ENCODE measurements around the gene MEAK7. TPM values are rescaled to one million over a fixed set of nuclear protein-coding genes. Genes with fewer than 3 reads are reported as not detected.
A peak's percentile ranks its signal among the peaks of the same experiment; 100 is the strongest.

The MEAK7 gene
- total RNA-seq, 2 experiments from 2014 or later, result 62.3 to 72.4 TPM

DNA sequence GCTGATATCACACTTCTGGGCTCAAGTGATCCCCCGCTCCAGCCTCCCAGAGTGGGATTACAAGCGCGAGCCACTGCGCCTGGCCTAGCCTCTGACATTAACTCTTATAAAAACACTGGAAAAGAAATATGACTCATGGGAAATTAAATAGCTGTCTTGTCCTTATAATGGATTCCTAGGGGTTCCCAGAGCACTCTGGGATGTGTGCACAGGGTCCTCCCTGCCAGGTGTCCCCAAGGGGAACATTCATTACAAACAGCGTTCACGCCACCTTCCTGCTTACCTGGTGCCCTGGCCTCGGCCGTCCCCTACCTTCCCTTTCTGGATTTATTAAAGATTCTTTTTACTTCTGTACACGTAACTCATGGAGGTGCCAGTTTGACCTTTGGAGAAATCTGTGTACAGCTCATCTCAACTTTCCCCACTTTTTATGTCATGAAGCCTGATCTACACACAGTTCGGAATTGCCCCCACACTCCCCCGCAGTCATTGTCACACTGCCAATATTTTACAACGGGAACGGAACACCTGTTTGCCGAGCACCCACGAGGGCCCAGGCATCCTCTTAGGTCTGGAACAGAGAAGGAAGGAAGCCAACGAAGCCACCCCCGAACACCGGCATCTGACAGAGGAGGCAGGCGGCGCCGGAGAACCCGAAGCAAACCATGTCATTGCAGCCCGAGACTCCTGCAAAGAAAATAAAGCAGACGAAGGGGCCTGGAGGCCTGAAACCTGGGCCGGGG lies 39.7 kb upstream of the MEAK7 start:
- peaks cover 55% of the 10 kb centered on the region for H3K4me1 Mint-ChIP-seq (ENCODE audit: low read depth)
- DNase-seq, result no peak
- peak overlapping the region; percentile 1 for H3K4me3 Mint-ChIP-seq
- peak overlapping the region; percentile 13 for H3K27ac Mint-ChIP-seq
- H3K9me3 Mint-ChIP-seq (ENCODE audit: insufficient read depth), result no peaks in the 10 kb centered on the region
- H3K36me3 Mint-ChIP-seq (ENCODE audit: low read depth), result peaks cover 61% of the 10 kb centered on the region
- ATAC-seq, result no peak
- H3K27me3 Mint-ChIP-seq (ENCODE audit: low read depth), result no peaks in the 10 kb centered on the region
- ChIA-PET POLR2A (interaction anchor here (0.8 kb wide), 1 partner anchor 25 kb away, joined by 3 read pairs; no protein-coding TSS in a partner anchor), CTCF (interaction anchor here (0.6 to 1.6 kb wide), 2 partner anchors 12 to 175 kb away, joined by 3 to 4 read pairs; no protein-coding TSS in a partner anchor)

GRCh38 chr16:84543253-84543652 lies 38.8 kb upstream of the MEAK7 start:
- ATAC-seq (no peak), DNase-seq (no peak)
- H3K9me3 Mint-ChIP-seq (ENCODE audit: insufficient read depth), result no peaks in the 10 kb centered on the region
- H3K36me3 Mint-ChIP-seq (ENCODE audit: low read depth), result peaks cover 61% of the 10 kb centered on the region
- ChIA-PET CTCF (interaction anchor here (1.6 kb wide), 1 partner anchor 176 kb away, joined by 4 read pairs; no protein-coding TSS in a partner anchor), POLR2A (interaction anchor here (0.9 kb wide), 1 partner anchor 28 kb away, joined by 3 read pairs; no protein-coding TSS in a partner anchor)
- H3K4me1 Mint-ChIP-seq (ENCODE audit: low read depth), result peaks cover 50% of the 10 kb centered on the region
- no peak overlapping the region for H3K4me3 Mint-ChIP-seq
- H3K27me3 Mint-ChIP-seq (ENCODE audit: low read depth), result no peaks in the 10 kb centered on the region
- peak overlapping the region; percentile 26 for H3K27ac Mint-ChIP-seq

DNA sequence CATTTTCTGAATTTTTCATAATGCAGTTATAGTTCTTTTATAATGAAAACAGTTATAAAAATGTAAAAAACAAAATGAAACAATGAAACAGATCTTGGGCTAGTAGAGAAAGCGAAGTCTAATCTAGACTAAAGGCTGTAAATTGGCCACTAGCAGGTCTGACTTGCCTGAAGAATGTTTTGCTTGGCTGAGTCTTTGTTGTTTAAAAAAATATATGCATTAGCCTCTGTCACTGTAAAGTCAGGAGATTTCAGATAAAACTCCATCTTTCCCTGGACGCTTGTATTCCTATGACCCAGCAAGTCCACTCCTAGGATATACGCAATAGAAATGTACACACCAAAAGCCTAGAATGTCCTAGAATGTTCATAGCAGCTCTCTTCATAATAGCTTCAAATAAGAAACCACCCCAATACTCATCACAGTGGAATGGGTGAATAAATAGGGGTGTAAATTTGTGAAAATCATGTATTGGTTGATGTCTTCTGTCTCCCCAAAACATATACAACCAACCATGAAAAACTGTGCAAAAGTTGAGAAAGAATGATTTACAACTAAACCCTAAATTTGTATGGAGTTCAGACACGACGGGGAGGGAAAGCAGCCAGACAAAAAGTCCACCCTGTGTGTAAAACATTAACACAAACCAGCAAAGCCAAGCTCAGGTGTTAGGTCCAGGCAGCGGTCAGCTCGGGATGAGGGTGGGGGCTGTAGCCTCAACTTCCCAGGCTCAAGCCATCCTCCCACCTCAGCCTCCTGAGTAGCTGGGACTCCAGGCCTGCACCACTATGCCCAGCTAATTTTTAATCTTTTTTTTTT lies 37.7 kb upstream of the MEAK7 start:
- peaks cover 62% of the 10 kb centered on the region for H3K36me3 Mint-ChIP-seq (ENCODE audit: low read depth)
- DNase-seq, result no peak
- ATAC-seq, result no peak
- H3K27ac Mint-ChIP-seq, result no peak overlapping the region
- H3K4me1 Mint-ChIP-seq (ENCODE audit: low read depth), result peaks cover 52% of the 10 kb centered on the region
- no peaks in the 10 kb centered on the region for H3K9me3 Mint-ChIP-seq (ENCODE audit: insufficient read depth)
- ChIA-PET POLR2A (interaction anchor here (0.9 kb wide), 1 partner anchor 27 kb away, joined by 3 read pairs; no protein-coding TSS in a partner anchor), CTCF (interaction anchor here (1.3 kb wide), 2 partner anchors 24 to 265 kb away, joined by 3 read pairs; no protein-coding TSS in a partner anchor)
- no peaks in the 10 kb centered on the region for H3K27me3 Mint-ChIP-seq (ENCODE audit: low read depth)
- H3K4me3 Mint-ChIP-seq, result no peak overlapping the region

DNA sequence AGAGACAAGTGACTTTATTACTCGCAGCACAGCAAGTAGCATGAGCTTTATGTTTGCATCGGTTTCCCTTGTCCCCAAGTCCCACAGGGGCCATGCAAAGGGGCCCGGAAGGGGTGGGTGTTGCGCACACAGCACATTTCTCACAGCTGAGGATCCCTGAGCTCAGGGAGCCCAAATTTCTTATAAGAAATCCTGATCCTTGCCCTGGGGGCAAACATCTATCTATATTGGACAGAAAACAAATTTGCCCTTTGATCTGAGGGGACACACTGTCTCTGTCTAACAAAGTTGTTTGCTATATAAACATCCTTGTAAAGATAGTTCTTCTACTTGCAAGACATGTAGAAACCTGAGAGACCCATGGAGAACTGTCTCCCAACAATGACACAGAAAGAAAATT lies 35.7 kb upstream of the MEAK7 start:
- Mint-ChIP-seq H3K27me3 (ENCODE audit: low read depth) (no peaks in the 10 kb centered on the region), H3K4me1 (ENCODE audit: low read depth) (peaks cover 50% of the 10 kb centered on the region), H3K9me3 (ENCODE audit: insufficient read depth) (no peaks in the 10 kb centered on the region), H3K36me3 (ENCODE audit: low read depth) (peaks cover 62% of the 10 kb centered on the region), H3K27ac (no peak overlapping the region), H3K4me3 (no peak overlapping the region)
- DNase-seq, result no peak
- ATAC-seq, result no peak
- CTCF ChIA-PET, result interaction anchor here (0.9 to 1.9 kb wide), 4 partner anchors 9 to 83 kb away, joined by 3 to 6 read pairs (median 4); no protein-coding TSS in a partner anchor
- POLR2A ChIA-PET, result interaction anchor here (0.8 to 2.4 kb wide), 3 partner anchors 9 to 21 kb away, joined by 3 to 7 read pairs (median 5); no protein-coding TSS in a partner anchor

GRCh38 chr16:84538222-84538840 lies 33.9 kb upstream of the MEAK7 start:
- no peak for DNase-seq
- Mint-ChIP-seq H3K36me3 (ENCODE audit: low read depth) (peaks cover 51% of the 10 kb centered on the region), H3K27me3 (ENCODE audit: low read depth) (no peaks in the 10 kb centered on the region), H3K4me3 (no peak overlapping the region), H3K9me3 (ENCODE audit: insufficient read depth) (no peaks in the 10 kb centered on the region), H3K4me1 (ENCODE audit: low read depth) (peaks cover 34% of the 10 kb centered on the region), H3K27ac (no peak overlapping the region)
- CTCF ChIA-PET, result no interaction called here
- ATAC-seq, result no peak
- POLR2A ChIA-PET, result interaction anchor here (1.3 kb wide), 1 partner anchor 24 kb away, joined by 3 read pairs; no protein-coding TSS in a partner anchor

DNA sequence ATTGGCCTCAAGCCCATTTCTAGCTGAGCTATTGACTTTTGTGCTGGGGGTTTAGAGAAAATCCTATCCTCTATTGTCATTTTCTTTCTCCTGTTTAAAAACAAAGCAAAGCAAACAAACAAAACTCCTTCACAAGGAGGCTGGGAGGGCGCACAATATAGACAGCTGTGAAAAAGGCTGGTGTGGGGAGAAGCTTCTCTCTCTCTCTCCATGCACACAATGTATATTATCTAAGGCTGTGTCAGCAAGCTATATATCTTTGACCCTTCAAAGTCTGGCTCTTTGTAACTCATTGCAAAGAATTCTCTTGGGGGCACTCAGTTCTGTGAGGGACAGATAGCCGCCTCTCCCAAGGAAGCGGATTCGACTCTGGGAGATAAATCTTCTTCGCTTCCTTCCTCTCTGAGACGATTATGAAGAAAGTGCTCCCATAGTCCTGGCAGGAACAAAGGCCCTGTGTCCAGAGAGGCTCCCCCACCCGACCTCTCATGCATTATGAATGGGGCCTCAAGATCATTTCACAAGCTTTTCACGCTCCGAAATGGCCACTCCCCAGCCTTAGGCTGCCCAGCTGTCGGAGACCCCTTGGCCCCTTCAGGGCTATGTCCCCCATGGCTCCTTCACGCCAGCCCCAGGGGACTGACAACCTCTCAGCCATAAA lies 33.2 kb upstream of the MEAK7 start:
- Mint-ChIP-seq H3K27ac (no peak overlapping the region), H3K27me3 (ENCODE audit: low read depth) (no peaks in the 10 kb centered on the region), H3K4me1 (ENCODE audit: low read depth) (peaks cover 36% of the 10 kb centered on the region), H3K9me3 (ENCODE audit: insufficient read depth) (no peaks in the 10 kb centered on the region), H3K36me3 (ENCODE audit: low read depth) (peaks cover 53% of the 10 kb centered on the region), H3K4me3 (no peak overlapping the region)
- DNase-seq, result no peak
- ChIA-PET CTCF (no interaction called here), POLR2A (interaction anchor here (1.0 to 1.3 kb wide), 3 partner anchors 9 to 23 kb away, joined by 3 to 4 read pairs (median 3); no protein-coding TSS in a partner anchor)
- ATAC-seq, result no peak

- no peak overlapping the region for H3K27ac Mint-ChIP-seq
- peaks cover 5% of the 10 kb centered on the region for H3K9me3 Mint-ChIP-seq (ENCODE audit: insufficient read depth)
- H3K4me3 Mint-ChIP-seq, result no peak overlapping the region
- POLR2A ChIA-PET, result interaction anchor here (0.8 kb wide), 1 partner anchor 18 kb away, joined by 3 read pairs; no protein-coding TSS in a partner anchor
- no peaks in the 10 kb centered on the region for H3K27me3 Mint-ChIP-seq (ENCODE audit: low read depth)
- ATAC-seq, result no peak
- no peak for DNase-seq
- CTCF ChIA-PET, result no interaction called here
- peaks cover 34% of the 10 kb centered on the region for H3K4me1 Mint-ChIP-seq (ENCODE audit: low read depth)
- H3K36me3 Mint-ChIP-seq (ENCODE audit: low read depth), result peaks cover 64% of the 10 kb centered on the region
These were observed 31.4 kb upstream of the MEAK7 start for GRCh38 chr16:84535851-84536250.

- ChIA-PET POLR2A (interaction anchor here (0.8 kb wide), 1 partner anchor 19 kb away, joined by 3 read pairs; no protein-coding TSS in a partner anchor), CTCF (no interaction called here)
- Mint-ChIP-seq H3K27me3 (ENCODE audit: low read depth) (no peaks in the 10 kb centered on the region), H3K9me3 (ENCODE audit: insufficient read depth) (peaks cover 7% of the 10 kb centered on the region), H3K36me3 (ENCODE audit: low read depth) (peaks cover 67% of the 10 kb centered on the region), H3K27ac (no peak overlapping the region), H3K4me3 (no peak overlapping the region), H3K4me1 (ENCODE audit: low read depth) (peaks cover 35% of the 10 kb centered on the region)
- no peak for DNase-seq
- no peak for ATAC-seq
These were observed 30.9 kb upstream of the MEAK7 start for GRCh38 chr16:84535408-84535807.

GRCh38 chr16:84534815-84535214 lies 30.4 kb upstream of the MEAK7 start:
- no peaks in the 10 kb centered on the region for H3K27me3 Mint-ChIP-seq (ENCODE audit: low read depth)
- H3K4me3 Mint-ChIP-seq, result no peak overlapping the region
- POLR2A ChIA-PET, result no interaction called here
- H3K36me3 Mint-ChIP-seq (ENCODE audit: low read depth), result peaks cover 68% of the 10 kb centered on the region
- no peak overlapping the region for H3K27ac Mint-ChIP-seq
- ATAC-seq (no peak), DNase-seq (no peak)
- CTCF ChIA-PET, result no interaction called here
- H3K9me3 Mint-ChIP-seq (ENCODE audit: insufficient read depth), result peaks cover 12% of the 10 kb centered on the region
- peaks cover 39% of the 10 kb centered on the region for H3K4me1 Mint-ChIP-seq (ENCODE audit: low read depth)

DNA sequence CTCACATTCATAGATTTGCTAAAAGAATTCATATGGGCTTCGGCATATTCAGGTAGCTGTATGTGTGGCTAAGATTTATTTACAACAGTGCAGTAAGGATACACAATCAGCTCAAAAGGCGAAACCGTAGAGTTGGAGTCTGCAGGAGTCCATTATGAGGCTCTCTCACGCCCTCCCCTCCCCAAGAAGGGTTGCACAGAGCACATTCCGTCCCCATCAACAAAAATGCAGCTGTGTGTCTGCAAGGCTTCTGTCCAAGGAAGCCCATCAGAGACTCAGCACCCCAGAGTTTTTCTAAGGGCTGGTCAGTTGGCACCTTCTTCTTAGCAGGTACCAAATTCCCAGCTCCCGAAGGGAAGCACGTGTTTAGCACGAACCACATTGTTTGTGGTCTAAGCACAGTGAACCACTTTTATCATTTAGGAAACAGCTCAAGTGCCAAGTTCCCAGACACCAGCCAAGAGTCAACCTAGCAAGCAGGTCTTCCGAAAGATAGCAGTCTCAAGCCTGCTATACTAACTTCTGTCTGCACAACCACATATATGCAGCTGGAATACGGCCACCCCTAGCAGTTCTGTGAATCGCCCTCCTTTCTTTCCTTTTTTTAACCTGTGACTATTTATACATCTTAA lies 28.5 kb upstream of the MEAK7 start:
- ChIA-PET POLR2A (interaction anchor here (0.6 to 2.7 kb wide), 6 partner anchors 9 to 66 kb away, joined by 3 to 11 read pairs (median 3); no protein-coding TSS in a partner anchor), CTCF (interaction anchor here (1.0 to 1.5 kb wide), 4 partner anchors 13 to 193 kb away, joined by 3 to 6 read pairs (median 5); no protein-coding TSS in a partner anchor)
- H3K4me1 Mint-ChIP-seq (ENCODE audit: low read depth), result peaks cover 43% of the 10 kb centered on the region
- peaks cover 12% of the 10 kb centered on the region for H3K9me3 Mint-ChIP-seq (ENCODE audit: insufficient read depth)
- no peak overlapping the region for H3K27ac Mint-ChIP-seq
- ATAC-seq (no peak), DNase-seq (no peak)
- no peak overlapping the region for H3K4me3 Mint-ChIP-seq
- H3K27me3 Mint-ChIP-seq (ENCODE audit: low read depth), result no peaks in the 10 kb centered on the region
- H3K36me3 Mint-ChIP-seq (ENCODE audit: low read depth), result peaks cover 66% of the 10 kb centered on the region

All from activated CD8-positive, alpha-beta T cell treated with anti-CD3 and anti-CD28 coated beads, Interleukin-2, amount 10 ng/mL, durations not matched to agents 7 days and 5 days (primary cell).